HG03378 (cell line): Measurements from ENCODE around the gene ATP6V0A1.
"Not testable (repeated sequence)": the region's sequence is repeated elsewhere in the genome, so short reads cannot be mapped to it uniquely, and the experiment has no call there.

Experiments used
- ATAC-seq: cut with Tn5 transposase; IDR thresholded peaks from one replicate; pipeline ENCODE4 v1.9.1; 2021; ENCODE audit warnings: mild to moderate bottlenecking, moderate library complexity; ENCODE audit not compliant: unreplicated experiment

ATP6V0A1 gene

DNA sequence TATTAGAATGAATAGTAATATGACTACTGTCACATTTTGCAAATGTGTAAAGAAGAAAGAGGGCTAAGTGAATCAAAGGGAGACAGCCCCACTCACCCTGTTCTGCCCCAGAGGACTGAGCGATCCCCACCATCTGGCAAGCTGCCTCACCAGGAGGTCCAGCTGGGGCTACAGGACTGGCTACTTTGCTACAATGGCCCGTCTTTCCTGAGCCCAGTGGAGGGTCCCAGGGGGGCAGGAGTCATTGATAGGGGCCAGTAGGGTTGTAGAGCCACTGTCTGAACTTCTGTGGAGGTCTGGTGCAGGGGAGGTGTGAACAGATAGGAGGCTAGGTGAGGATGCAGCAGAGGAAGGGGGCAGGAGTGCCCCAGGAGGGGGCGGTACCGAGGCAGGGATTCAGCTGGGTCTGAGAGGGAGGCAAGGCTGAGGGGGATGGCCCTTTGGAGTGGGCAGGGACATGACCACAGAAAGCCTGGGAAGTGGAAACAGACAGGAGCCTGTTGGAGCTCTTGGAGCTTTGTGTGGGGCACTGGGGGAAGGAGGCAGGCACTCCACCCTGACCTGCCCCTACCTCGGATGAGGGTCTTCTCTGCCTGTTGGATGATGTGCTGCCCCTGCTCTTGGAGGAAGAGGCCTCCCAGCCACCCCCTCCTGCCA, 97.4 kb downstream of the ATP6V0A1 start:
- ATAC-seq = not testable (repeated sequence)

DNA sequence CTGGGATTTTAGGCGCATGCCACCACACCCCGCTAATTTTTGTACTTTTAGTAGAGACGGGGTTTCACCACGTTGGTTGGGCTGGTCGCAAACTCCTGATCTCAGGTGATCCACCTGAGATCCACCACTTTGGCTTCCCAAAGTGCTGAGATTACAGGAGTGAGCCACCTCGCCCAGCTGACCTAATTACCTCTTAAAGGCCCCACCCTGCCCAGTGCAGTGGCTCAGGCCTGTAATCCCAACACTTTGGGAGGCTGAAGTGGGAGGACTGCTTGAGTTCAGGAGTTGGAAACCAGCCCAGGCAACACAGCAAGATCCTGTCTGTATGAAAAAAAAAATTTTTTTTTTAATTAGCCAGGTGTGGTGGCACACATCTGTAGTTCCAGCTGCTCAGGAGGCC, 100.4 kb downstream of the ATP6V0A1 start:
- no peak for ATAC-seq

DNA sequence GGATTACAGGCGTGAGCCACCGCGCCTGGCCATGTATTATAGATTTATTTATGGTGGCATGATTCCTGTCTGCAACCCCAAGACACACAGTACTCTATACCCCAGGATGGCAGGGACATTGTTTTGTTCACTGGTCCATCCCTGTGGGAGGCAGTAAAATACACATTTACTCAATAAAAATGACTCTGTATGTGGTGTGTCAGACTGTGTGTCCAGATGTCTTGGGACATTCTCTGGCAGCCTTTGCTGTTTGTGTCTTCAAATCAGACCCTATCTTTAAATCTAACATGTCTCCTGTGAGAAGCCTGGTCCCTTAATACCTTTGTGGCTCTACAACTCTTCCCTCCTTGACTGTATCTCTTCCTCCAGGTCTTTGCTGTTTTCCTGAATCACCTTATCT, 101.6 kb downstream of the ATP6V0A1 start:
- ATAC-seq = no peak

DNA sequence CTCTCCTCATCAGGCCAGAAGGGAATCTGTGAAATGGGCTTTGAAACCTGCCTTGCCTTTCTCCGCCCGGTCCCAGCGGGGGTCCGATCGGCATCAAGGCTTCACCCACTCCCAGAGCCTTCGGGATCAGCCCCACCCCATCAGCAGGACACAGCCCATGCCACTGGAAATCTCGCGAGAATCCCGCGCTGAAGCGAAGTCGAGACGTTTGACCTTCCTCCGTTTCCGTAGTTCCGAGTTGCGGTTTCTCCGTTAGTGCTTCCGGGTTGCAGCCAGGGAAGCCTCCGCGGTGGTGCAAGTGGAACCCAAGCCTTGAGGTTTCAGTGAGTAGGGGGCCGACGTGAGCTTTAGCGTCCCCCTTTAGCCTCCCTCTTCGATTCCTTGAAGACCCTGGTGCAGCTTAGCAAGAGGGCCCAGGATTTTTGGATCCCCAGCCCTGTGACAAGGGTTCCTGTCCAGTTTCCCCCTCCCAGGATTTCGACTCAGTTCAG, 103.3 kb downstream of the ATP6V0A1 start, which contains the start of gene COASY:
Gene COASY (plus strand): TSS at position 252 of the 491 bp plus-strand sequence. CDS start 475 bp downstream, outside the sequence.
- peak; percentile 44 for ATAC-seq

DNA sequence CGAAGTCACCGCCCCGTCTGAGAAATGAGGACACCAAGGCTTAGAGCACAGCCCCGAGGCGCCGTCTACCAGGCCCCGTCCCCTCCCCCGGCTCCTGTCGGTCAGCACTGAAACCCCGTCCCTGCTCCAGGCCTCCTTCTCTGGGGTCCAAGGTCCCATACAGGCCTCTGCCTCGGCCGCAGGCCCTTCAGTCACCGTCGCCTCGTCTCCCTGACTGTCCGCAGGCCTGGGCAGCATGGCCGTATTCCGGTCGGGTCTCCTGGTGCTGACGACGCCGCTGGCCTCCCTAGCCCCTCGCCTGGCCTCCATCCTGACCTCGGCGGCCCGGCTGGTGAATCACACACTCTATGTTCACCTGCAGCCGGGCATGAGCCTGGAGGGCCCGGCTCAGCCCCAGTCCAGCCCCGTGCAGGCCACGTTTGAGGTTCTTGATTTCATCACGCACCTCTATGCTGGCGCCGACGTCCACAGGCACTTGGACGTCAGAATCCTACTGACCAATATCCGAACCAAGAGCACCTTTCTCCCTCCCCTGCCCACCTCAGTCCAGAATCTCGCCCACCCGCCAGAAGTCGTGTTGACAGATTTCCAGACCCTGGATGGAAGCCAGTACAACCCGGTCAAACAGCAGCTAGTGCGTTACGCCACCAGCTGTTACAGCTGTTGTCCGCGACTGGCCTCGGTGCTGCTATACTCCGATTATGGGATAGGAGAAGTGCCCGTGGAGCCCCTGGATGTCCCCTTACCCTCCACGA, 103.9 kb downstream of the ATP6V0A1 start:
- ATAC-seq = no peak

DNA sequence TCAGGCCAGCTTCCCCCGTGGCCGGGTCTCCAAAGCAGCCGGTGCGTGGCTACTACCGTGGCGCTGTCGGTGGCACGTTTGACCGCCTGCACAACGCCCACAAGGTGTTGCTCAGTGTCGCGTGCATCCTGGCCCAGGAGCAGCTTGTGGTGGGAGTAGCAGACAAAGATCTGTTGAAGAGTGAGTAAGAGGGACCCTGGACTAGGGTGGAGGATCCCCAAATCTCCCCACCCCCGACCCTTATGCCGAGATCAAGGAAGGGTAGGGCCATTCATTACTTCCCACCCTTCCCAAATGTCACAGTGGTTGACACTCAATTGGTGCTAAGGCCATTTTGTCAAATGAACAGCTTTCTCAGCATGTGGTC, 104.4 kb downstream of the ATP6V0A1 start:
- no peak for ATAC-seq

DNA sequence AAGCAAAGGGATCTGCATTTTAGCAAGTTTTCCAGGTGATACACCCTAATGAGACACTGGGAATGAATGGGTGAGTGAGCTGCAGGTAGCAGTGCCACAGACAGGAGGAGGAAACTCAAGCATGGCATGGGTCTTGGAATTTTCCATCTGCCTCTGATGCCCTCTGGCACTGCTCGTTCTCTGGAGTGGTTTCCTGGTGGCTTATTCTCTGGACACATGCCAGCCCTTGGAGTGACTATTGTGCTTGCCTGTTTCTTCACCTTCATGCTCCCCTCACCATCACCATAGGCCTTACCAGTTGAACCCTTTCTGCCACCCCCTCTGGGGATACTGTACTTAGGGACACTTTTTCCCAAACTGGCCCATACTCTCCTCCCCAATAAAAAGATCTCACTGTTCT, 104.9 kb downstream of the ATP6V0A1 start:
- ATAC-seq = no peak

DNA sequence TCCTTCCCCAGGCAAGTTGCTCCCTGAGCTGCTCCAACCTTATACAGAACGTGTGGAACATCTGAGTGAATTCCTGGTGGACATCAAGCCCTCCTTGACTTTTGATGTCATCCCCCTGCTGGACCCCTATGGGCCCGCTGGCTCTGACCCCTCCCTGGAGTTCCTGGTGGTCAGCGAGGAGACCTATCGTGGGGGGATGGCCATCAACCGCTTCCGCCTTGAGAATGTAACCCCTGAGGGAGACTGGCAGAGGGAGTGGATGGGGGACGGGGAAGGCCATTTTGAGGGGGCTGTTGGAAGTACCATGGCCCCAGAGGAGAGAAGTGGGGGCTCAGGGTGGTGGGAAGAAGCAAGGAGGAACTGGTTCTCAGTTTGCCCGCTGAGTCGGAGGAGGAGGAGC, 105.3 kb downstream of the ATP6V0A1 start:
- no peak for ATAC-seq

DNA sequence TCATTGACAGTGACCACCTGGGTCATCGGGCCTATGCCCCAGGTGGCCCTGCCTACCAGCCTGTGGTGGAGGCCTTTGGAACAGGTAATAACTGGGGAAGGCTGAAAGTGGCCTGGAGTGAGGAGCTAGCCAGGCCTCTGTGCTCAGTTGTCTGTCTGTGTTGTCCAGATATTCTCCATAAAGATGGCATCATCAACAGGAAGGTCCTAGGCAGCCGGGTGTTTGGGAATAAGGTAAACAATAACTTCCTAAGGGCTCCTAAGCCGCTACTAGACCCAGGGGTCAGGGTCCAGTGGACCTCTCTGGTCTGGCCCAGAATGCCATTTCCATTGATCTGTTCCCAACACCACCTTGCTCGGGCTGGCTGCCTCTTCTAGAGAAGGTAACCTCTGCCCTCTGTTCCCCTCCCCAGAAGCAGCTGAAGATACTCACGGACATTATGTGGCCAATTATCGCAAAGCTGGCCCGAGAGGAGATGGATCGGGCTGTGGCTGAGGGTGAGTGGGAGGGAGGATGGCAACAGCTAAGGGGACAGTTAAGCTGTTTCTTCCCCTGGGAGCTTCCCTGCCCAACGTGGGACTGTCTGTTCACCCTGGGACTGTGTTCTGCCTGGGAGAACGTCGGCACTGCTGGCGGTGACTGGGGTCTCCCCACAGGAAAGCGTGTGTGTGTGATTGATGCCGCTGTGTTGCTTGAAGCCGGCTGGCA, 106.3 kb downstream of the ATP6V0A1 start:
- no peak for ATAC-seq

DNA sequence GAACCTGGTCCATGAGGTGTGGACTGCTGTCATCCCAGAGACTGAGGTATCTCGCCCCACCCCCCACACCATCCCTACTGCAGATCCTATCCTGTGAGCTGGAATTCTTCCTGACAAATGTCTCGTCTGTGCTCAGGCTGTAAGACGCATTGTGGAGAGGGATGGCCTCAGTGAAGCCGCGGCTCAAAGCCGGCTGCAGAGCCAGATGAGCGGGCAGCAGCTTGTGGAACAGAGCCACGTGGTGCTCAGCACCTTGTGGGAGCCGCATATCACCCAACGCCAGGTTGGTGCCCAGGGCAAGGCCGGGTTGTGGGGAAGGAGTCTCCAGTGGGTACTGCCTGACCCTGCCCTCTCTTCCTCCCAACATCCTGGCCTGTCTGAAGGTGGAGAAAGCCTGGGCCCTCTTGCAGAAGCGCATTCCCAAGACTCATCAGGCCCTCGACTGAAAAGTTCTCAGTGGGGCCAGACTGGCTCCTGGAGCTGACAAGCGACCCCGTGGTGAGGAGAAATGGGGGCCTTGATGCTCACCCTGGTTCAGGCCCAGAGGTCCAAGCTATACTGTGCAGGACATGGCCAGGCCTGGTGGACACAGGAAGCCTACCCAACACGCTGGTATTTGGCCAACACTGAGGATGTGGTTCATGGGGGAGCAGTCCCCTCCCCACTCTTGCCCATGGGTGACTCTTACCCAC, 107.0 kb downstream of the ATP6V0A1 start:
- ATAC-seq = no peak

DNA sequence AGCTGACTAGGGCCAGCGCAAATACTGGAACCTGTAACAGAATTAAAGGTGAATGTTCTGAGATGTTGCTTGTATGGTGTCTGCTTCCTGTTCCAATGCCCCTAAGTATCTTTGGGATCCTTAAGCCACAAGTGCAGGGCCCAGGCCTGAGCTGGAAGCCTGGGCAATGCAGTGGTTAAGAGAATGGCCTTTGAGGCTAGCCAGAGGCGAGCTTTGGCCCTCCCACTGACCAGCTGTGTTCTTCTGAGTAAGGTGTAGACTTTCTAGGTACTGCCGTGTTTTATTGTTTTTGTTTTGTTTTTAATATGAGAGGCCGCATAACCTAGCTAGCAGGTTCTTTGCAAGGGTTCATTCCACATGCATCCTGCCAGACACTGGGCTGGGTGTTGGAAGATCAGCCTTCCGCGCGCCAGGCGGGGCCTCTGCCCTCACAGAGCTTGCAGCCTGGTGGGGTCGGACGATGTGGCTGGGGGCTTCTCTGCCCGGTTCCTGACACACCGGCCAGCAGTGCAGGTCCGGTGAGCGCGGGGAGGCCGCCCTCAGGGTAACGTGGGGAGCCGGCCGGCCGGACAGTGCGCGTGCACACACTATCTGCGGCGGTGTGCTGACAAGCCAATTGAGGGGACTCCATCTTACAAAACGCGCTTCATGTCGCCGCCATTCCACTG, 107.7 kb downstream of the ATP6V0A1 start:
- ATAC-seq = no peak

DNA sequence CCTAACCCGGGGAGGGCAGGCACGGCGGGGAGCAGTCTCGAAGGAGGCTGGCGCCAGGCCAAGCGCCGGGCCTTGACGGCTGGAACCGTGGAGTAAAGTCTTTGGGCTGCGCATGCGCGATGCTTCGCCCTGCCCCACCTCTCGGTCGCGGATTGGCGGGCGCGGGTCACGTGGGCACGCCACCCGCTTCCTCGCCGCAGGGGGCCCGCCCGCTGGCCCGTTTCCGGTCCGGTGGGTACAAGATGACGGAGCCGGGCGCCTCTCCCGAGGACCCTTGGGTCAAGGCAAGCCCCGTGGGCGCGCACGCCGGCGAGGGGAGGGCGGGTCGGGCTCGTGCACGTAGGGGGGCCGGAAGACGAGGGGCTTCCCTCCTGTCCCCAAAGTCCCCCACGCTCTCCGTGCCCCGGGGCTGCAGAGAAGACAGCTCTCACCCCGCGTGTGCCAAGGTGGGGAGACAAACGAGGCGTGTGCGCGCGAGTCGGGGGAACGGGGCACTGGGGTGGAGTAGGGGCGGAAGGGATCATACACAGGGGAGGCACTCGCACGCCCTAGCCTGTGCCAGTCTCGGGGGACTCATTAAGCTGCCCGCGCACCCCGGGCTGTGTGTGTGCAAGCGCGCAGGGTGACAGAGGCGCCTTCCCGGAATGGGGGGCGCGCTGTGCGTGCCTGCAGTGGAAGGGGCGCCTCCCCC, 108.3 kb downstream of the ATP6V0A1 start, which contains the start of gene MLX:
Gene MLX (plus strand): TSS at position 218 of the 691 bp plus-strand sequence. CDS start 25 bp downstream, at position 243.
- peak; percentile 48 for ATAC-seq

DNA sequence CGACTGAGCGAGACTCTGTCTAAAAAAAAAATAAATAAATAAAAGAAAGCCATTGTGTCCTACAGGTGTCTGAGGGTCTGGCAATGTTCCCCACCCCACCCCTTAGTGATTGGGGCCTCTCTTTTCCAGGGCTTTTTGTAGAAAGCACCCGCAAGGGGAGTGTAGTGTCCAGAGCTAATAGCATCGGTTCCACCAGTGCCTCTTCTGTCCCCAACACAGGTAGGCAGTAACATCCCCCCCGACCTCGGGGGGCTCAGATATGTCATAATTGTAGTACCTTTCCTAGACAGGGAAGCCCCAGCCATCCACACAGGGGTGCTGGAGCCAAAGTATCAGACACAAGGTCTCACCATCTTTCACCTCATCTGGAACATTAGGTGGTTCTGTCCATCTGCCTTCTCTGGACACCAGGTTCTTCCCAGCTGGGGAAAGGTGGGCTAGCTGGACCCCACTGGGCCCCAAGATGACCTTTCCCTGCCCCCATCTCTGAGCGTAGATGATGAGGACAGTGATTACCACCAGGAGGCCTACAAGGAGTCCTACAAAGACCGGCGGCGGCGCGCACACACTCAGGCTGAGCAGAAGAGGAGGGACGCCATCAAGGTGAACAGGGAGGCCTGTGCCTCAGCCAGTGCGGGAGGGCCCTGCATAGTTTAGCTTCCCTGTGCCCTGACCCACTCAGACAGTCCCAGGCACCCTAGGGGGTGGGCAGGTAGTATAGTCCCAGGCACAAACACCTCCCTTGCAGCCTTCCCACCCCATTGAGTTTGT, 109.8 kb downstream of the ATP6V0A1 start:
- ATAC-seq = no peak

DNA sequence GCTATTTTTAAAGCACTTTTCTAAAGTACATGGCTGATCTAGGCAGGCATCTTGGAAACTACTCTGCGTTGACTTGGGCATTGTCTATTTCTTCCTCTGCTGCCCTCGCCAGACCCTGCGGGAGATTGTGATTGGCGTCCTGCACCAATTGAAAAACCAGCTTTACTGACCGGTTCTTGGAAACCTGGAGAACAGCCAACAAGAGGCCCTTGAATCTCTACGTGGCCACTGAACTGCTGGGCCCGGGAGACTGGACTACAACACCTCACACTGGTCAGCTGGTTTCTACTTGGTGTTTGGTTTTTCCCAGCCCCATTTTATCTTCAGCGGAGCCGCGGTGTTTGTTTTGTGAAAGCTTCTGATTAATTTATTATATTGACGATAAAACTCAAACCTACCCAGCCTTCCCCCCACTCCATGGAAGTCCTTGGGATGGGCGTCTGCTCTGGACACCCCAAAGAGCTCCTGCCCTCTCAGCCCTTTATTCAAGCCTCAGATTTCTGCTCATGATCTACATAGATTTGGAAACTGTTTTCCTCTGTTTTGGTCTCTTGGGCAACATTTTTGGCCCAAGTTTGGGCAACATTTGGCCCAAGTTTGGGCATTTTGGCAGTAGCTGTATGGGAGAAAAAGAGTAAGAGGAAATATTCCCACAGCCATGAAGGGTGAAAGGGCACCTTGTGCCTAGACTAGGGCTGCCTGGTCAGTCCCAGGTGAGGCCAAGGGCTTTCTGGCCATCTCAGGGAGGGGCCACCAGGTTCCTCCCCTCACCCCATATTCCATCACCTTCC, 113.0 kb downstream of the ATP6V0A1 start:
- ATAC-seq = no peak
